Thyroid gland (tissue), 4 donors: ENCODE data around the gene BCCIP.

Source experiments
- POLR2A ChIP-seq, 2 donors: fragments of 450-650 bp; IDR thresholded peaks; one replicate each; pipeline ENCODE4 v1.6.1; 2017; ENCODE audit warnings: antibody characterized with exemption in 2 of 2, mild to moderate bottlenecking in 2 of 2, moderate library complexity in 1 of 2
- TF ChIP-seq, protein P1 (sequence below), 6 experiments: fragments of 200-600 bp in 3 of 6; fragments of 450-650 bp in 3 of 6; sonication (generic) in 3 of 6; IDR thresholded peaks; one replicate each; pipeline ENCODE4 v1.5.1; 2016 to 2019; ENCODE audit warnings: antibody characterized with exemption in 6 of 6, mild to moderate bottlenecking in 2 of 6, inconsistent platforms in 1 of 6, moderate library complexity in 1 of 6

DNA sequence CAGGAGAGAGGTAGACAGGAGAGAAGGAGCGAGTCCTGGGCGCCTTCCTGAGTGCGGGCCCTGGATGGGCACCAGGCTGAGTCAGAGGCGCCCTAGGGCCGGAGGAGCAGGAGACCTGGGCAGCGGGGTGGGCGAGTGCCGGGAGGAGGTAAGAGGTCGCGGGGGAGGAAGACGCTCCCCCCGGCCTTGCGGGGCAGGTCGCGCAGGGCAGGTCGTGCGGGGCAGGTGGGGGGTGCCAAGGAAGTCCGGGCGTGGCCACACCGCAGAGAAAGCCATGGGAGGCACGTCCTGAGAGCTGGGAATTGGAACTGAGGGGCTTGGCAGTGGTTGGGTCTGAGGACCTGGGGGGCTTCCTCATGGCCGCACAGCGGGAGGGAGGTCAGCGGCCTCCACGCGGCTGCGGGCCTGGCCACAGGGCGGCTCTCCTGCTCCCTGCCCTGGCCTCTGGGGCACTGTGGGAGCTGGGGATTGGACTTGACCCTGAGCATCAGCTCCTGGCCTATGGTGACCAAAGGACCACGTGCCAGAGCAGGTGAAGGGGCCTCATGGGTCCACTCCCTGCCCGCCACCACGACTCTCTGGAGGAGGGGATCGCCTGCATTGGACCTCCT is 48.7 kb upstream of the BCCIP start:
- TF ChIP-seq, protein P1, sequence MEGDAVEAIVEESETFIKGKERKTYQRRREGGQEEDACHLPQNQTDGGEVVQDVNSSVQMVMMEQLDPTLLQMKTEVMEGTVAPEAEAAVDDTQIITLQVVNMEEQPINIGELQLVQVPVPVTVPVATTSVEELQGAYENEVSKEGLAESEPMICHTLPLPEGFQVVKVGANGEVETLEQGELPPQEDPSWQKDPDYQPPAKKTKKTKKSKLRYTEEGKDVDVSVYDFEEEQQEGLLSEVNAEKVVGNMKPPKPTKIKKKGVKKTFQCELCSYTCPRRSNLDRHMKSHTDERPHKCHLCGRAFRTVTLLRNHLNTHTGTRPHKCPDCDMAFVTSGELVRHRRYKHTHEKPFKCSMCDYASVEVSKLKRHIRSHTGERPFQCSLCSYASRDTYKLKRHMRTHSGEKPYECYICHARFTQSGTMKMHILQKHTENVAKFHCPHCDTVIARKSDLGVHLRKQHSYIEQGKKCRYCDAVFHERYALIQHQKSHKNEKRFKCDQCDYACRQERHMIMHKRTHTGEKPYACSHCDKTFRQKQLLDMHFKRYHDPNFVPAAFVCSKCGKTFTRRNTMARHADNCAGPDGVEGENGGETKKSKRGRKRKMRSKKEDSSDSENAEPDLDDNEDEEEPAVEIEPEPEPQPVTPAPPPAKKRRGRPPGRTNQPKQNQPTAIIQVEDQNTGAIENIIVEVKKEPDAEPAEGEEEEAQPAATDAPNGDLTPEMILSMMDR (IDR thresholded peaks at IDR 0.05): no peak
- no peak for TF ChIP-seq POLR2A (IDR thresholded peaks at IDR 0.05)
